Keratinocyte (primary cell): ENCODE data around the gene NAALADL2.

Experiments used
- EZH2 ChIP-seq: IDR thresholded peaks from one replicate; pipeline ENCODE4 v1.6.1; 2012; ENCODE audit warnings: inconsistent platforms, mild to moderate bottlenecking, low read length, moderate library complexity
- TF ChIP-seq, protein P1 (sequence below), 3 experiments: IDR thresholded peaks in 1 of 3; conservative IDR thresholded peaks in 1 of 3; optimal IDR thresholded peaks in 1 of 3; 2 replicates in 2 of 3; 3 replicates in 1 of 3; pipeline versions ENCODE3 to v1.5.1; 2011; ENCODE audit warnings: low read length in 3 of 3, mild to moderate bottlenecking in 3 of 3, moderate library complexity in 2 of 3, control low read depth in 1 of 3, inconsistent platforms in 1 of 3; ENCODE audit not compliant: insufficient read depth in 2 of 3; ENCODE audit errors: extremely low read depth in 1 of 3

DNA sequence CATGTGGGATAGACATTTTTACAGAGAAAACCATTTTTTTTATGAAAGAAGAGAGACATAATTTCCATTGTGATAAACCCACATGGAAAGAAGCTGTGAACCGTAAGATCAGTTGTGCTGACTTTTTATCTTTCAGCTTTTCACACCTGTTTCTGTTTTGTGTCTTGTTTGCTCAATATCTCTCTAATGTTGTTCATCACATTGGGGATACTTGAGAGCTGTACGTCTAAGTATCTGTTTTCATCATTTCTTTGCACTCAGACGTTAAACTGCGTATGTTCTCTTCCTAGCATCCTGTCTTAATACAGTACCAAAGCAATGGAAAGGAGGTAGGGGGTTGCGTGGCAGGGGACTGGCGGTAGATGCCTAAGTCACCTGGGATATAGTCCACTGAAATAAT lies 449.0 kb downstream of the NAALADL2 start:
- TF ChIP-seq, protein P1, sequence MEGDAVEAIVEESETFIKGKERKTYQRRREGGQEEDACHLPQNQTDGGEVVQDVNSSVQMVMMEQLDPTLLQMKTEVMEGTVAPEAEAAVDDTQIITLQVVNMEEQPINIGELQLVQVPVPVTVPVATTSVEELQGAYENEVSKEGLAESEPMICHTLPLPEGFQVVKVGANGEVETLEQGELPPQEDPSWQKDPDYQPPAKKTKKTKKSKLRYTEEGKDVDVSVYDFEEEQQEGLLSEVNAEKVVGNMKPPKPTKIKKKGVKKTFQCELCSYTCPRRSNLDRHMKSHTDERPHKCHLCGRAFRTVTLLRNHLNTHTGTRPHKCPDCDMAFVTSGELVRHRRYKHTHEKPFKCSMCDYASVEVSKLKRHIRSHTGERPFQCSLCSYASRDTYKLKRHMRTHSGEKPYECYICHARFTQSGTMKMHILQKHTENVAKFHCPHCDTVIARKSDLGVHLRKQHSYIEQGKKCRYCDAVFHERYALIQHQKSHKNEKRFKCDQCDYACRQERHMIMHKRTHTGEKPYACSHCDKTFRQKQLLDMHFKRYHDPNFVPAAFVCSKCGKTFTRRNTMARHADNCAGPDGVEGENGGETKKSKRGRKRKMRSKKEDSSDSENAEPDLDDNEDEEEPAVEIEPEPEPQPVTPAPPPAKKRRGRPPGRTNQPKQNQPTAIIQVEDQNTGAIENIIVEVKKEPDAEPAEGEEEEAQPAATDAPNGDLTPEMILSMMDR (optimal IDR thresholded peaks at IDR 0.05 in 1 of 3, IDR thresholded peaks at IDR 0.05 in 1 of 3, conservative IDR thresholded peaks at IDR 0.05 in 1 of 3; ENCODE audit: extremely low read depth in 1 of 3, insufficient read depth in 2 of 3, low read length in 3 of 3) = no peak
- TF ChIP-seq EZH2 = no peak
